RWPE2 (cell line): ENCODE results near the gene LRIG1.

ENCODE experiments used
- ATAC-seq: fragments of 200-7000 bp; cut with Tn5 transposase; 3 replicates; pipeline ENCODE4 v1.9.1; 2021; ENCODE audit warnings: low read depth
- DNase-seq: peaks from one replicate; pipeline ENCODE4 v3.0.0-alpha.2; 2020; ENCODE audit warnings: low spot score
- H3K27ac ChIP-seq: fragments of 450-650 bp; 2 replicates; pipeline ENCODE4 v1.5.1; 2017; ENCODE audit warnings: mild to moderate bottlenecking; ENCODE audit not compliant: poor library complexity, severe bottlenecking
- H3K27me3 ChIP-seq: fragments of 250-450 bp; sonication (Bioruptor Pico); 2 replicates; pipeline ENCODE4 v1.5.1; 2021; ENCODE audit warnings: mild to moderate bottlenecking, moderate library complexity; ENCODE audit not compliant: insufficient read depth, poor library complexity, severe bottlenecking
- H3K36me3 ChIP-seq: fragments of 250-450 bp; sonication (Bioruptor Pico); 2 replicates; pipeline ENCODE4 v1.5.1; 2020; ENCODE audit warnings: low read depth, mild to moderate bottlenecking, moderate library complexity
- H3K4me1 ChIP-seq: fragments of 250-450 bp; sonication (Bioruptor Pico); 2 replicates; pipeline ENCODE4 v1.5.1; 2021; ENCODE audit warnings: mild to moderate bottlenecking, moderate library complexity; ENCODE audit not compliant: insufficient read depth, poor library complexity, severe bottlenecking
- H3K4me3 ChIP-seq: fragments of 250-450 bp; sonication (Bioruptor Pico); 2 replicates; pipeline ENCODE4 v1.5.1; 2021; ENCODE audit warnings: mild to moderate bottlenecking, moderate library complexity; ENCODE audit not compliant: severe bottlenecking
- H3K9me3 ChIP-seq: fragments of 250-450 bp; sonication (Bioruptor Pico); 2 replicates; pipeline ENCODE4 v1.5.1; 2021; ENCODE audit warnings: mild to moderate bottlenecking, moderate library complexity; ENCODE audit not compliant: severe bottlenecking
- TF ChIP-seq, protein P1 (sequence below): fragments of 450-650 bp; IDR thresholded peaks from one replicate; pipeline ENCODE4 v1.5.1; 2017; ENCODE audit warnings: mild to moderate bottlenecking, moderate library complexity; ENCODE audit not compliant: poor library complexity, severe bottlenecking

LRIG1 gene

DNA sequence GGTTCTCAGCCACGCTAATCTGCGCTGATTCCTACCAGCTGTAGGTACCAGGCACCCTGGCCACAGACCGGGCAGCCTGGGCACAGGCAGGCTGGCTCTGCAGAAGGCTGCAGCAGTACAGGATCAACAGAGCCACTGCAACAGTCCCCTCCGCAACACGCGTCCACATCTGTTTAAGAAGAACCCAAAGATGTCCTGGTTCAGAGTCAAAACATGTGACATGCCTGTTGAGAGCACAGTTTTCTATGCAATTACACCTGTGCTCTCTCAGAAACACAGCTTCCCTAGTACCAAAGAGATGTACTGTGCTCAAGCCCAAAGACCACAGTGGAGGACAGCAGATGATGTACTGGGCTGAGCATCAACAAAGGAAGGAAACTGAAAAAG lies 18.8 kb downstream of the LRIG1 start:
- Histone ChIP-seq H3K4me1 (peaks cover 6% of the 10 kb centered on the region), H3K27me3 (no peaks in the 10 kb centered on the region), H3K9me3 (no peaks in the 10 kb centered on the region), H3K36me3 (no peaks in the 10 kb centered on the region), H3K27ac (no peak overlapping the region), H3K4me3 (no peak overlapping the region)
- DNase-seq (no peak), ATAC-seq (no peak)
- TF ChIP-seq, protein P1, sequence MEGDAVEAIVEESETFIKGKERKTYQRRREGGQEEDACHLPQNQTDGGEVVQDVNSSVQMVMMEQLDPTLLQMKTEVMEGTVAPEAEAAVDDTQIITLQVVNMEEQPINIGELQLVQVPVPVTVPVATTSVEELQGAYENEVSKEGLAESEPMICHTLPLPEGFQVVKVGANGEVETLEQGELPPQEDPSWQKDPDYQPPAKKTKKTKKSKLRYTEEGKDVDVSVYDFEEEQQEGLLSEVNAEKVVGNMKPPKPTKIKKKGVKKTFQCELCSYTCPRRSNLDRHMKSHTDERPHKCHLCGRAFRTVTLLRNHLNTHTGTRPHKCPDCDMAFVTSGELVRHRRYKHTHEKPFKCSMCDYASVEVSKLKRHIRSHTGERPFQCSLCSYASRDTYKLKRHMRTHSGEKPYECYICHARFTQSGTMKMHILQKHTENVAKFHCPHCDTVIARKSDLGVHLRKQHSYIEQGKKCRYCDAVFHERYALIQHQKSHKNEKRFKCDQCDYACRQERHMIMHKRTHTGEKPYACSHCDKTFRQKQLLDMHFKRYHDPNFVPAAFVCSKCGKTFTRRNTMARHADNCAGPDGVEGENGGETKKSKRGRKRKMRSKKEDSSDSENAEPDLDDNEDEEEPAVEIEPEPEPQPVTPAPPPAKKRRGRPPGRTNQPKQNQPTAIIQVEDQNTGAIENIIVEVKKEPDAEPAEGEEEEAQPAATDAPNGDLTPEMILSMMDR: no peak

DNA sequence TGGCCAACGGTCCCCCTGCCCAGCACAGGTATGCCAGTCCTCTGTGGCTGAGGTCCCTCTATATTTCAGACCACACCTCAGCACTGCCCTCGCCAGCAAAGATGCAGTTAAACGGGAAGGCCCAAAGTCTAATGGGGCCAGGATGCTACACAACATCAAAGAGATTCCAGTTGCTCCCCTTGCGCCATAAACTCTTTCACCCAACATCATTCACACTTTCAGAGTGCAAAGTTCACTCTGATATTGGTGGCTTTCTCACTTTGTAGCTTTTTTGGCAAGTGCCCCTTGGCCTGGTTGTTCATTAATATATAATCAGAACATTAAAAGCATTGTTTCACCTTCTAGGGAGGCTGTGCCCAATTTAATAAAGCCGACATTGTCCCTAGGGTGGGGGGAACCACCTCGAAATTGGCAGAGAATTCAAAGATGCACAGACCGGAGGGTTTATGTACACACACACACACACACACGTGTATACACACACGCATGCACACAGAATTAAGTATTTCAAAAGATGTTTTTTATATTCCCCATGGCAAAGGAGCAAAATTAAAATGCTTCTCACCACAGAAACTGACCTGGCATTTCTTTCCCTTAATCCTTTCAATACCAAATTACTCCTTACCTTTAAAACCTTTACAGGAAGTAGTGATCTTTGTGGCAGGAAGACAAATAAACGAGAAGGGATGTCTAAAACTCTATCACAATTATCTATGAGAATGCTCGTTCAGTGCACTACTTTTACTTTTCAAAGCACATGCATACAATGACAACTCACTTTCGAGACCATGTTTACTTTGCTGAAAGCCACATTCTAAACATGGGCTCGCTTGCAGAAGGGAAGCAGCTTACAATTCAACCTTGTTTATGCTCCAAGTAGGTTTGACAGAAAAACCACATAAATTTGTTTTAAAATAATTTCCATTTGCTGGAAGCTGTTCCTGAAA lies 19.5 kb downstream of the LRIG1 start:
- H3K4me1 ChIP-seq: no peaks in the 10 kb centered on the region
- no peaks in the 10 kb centered on the region for H3K36me3 ChIP-seq
- TF ChIP-seq, protein P1: no peak
- ATAC-seq (no peak), DNase-seq (no peak)
- H3K27me3 ChIP-seq: no peaks in the 10 kb centered on the region
- no peak overlapping the region for H3K4me3 ChIP-seq
- no peaks in the 10 kb centered on the region for H3K9me3 ChIP-seq
- H3K27ac ChIP-seq: no peak overlapping the region

DNA sequence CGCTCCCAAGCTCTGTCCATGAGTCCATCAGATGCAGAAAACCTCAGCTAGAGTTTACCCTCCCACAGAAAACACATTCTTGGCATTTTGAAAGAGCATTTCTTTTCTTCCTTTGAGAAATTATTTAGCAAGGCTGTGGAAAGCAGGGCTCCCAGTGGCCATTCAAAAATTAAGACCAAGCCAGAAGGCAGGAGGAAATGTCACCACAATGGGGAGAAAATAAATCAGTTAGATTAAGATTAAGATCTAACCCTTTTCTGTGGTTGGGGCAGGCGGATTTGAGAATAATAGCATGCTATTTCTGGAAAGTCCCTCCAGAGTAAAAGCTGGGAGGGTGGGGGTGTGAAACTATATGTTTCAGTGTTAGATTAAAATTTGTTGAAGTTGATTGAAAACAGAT lies 20.2 kb downstream of the LRIG1 start:
- Histone ChIP-seq H3K4me3 (no peak overlapping the region), H3K36me3 (no peaks in the 10 kb centered on the region), H3K27me3 (no peaks in the 10 kb centered on the region), H3K27ac (no peak overlapping the region), H3K4me1 (no peaks in the 10 kb centered on the region), H3K9me3 (no peaks in the 10 kb centered on the region)
- ATAC-seq: no peak
- DNase-seq: no peak
- TF ChIP-seq, protein P1: no peak

DNA sequence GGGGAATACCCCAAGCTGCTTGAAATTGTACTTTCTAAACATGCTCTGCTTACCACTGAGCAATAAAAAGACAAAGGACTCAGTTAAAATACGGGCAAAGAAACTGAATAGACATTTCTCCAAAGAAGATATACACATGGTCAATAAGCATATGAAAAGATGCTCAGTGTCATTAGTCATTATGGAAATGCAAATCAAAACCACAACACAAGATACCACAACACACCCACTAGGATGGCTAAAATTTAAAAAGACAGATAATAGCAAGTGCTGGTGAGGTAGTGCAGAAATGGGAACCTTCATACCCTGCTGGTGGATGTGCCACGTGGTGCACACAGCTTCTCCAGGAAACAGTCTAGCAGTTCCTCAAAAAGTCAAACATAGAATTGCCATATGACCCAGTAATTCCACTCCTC lies 21.3 kb downstream of the LRIG1 start:
- DNase-seq (no peak), ATAC-seq (no peak)
- no peaks in the 10 kb centered on the region for H3K27me3 ChIP-seq
- no peaks in the 10 kb centered on the region for H3K4me1 ChIP-seq
- H3K4me3 ChIP-seq: no peak overlapping the region
- TF ChIP-seq, protein P1: no peak
- no peak overlapping the region for H3K27ac ChIP-seq
- no peaks in the 10 kb centered on the region for H3K36me3 ChIP-seq
- no peaks in the 10 kb centered on the region for H3K9me3 ChIP-seq

DNA sequence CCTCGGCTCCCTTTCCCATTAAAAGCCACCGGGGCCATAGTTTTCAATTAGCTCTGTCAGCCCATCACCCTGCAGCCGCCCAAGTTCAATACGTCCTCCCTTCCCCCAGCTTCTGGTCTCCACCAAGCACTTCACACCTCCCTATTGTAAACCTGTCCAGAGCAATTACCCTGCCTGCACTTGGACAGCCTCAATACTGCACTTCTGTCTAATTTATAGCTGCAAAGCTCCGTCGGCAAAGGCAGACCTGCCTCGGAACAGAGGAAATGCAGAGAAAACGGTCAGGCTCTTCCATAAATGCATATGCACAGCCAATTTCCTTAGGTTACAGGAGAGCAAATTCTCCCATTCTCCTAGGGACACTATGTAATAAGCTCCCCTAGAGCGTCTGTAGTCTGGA lies 21.9 kb downstream of the LRIG1 start:
- Histone ChIP-seq H3K4me3 (no peak overlapping the region), H3K9me3 (no peaks in the 10 kb centered on the region), H3K36me3 (no peaks in the 10 kb centered on the region), H3K4me1 (no peaks in the 10 kb centered on the region), H3K27ac (no peak overlapping the region), H3K27me3 (no peaks in the 10 kb centered on the region)
- DNase-seq (no peak), ATAC-seq (no peak)
- TF ChIP-seq, protein P1: no peak
